Measurements from ENCODE around the gene ADIRF. TPM values are rescaled to one million over a fixed set of nuclear protein-coding genes. Genes with fewer than 3 reads are reported as not detected.
"Not testable (repeated sequence)": the region's sequence is repeated elsewhere in the genome, so short reads cannot be mapped to it uniquely, and the experiment has no call there.

Gene ADIRF
- total RNA-seq: not detected

GRCh38 chr10:86968271-86968993, at the start of gene ADIRF:
Gene ADIRF (plus strand): TSS chr10:86968482. CDS start chr10:86968545, 63 bp downstream.
- H3K36me3 Mint-ChIP-seq (ENCODE audit: insufficient read depth in 2 of 2): no peaks in the 10 kb centered on the region
- peak within 1 kb of the TSS; percentile 37 to 41 for H3K4me3 Mint-ChIP-seq
- no peak within 1 kb of the TSS for H3K27ac Mint-ChIP-seq
- peaks cover 41% of the 10 kb centered on the region for H3K4me1 Mint-ChIP-seq (ENCODE audit: low read depth)
- peaks cover 10% of the 10 kb centered on the region for H3K27me3 Mint-ChIP-seq (ENCODE audit: low read depth)
- H3K9me3 Mint-ChIP-seq: no peaks in the 10 kb centered on the region
- DNase-seq: no peak
- ATAC-seq (replicated peaks in 1 of 2): no peak

GRCh38 chr10:86922553-86922961, 45.7 kb upstream of the ADIRF start:
- Mint-ChIP-seq H3K9me3 (no peaks in the 10 kb centered on the region), H3K27me3 (ENCODE audit: low read depth) (no peaks in the 10 kb centered on the region), H3K4me3 (no peak overlapping the region), H3K4me1 (ENCODE audit: low read depth) (no peaks in the 10 kb centered on the region), H3K36me3 (ENCODE audit: insufficient read depth in 2 of 2) (peaks cover 2 to 5% of the 10 kb centered on the region in 2 donors), H3K27ac (no peak overlapping the region)
- DNase-seq (no peak), ATAC-seq (replicated peaks in 1 of 2) (no peak)

GRCh38 chr10:86929468-86930380, 38.6 kb upstream of the ADIRF start:
- ATAC-seq (replicated peaks in 1 of 2) (no peak), DNase-seq (no peak)
- no peaks in the 10 kb centered on the region for H3K4me1 Mint-ChIP-seq (ENCODE audit: low read depth)
- no peaks in the 10 kb centered on the region for H3K27me3 Mint-ChIP-seq (ENCODE audit: low read depth)
- no peaks in the 10 kb centered on the region for H3K9me3 Mint-ChIP-seq
- H3K4me3 Mint-ChIP-seq: no peak overlapping the region
- no peak overlapping the region for H3K27ac Mint-ChIP-seq
- no peaks in the 10 kb centered on the region for H3K36me3 Mint-ChIP-seq (ENCODE audit: insufficient read depth in 2 of 2)

GRCh38 chr10:86931872-86932271, 36.4 kb upstream of the ADIRF start:
- no peak overlapping the region for H3K27ac Mint-ChIP-seq
- H3K4me1 Mint-ChIP-seq (ENCODE audit: low read depth): no peaks in the 10 kb centered on the region
- ATAC-seq (replicated peaks in 1 of 2) (no peak), DNase-seq (no peak)
- H3K27me3 Mint-ChIP-seq (ENCODE audit: low read depth): no peaks in the 10 kb centered on the region
- no peaks in the 10 kb centered on the region for H3K9me3 Mint-ChIP-seq
- H3K4me3 Mint-ChIP-seq: no peak overlapping the region
- H3K36me3 Mint-ChIP-seq (ENCODE audit: insufficient read depth in 2 of 2): no peaks in the 10 kb centered on the region

- H3K4me3 Mint-ChIP-seq: no peak overlapping the region
- ATAC-seq (replicated peaks in 1 of 2): no peak
- no peaks in the 10 kb centered on the region for H3K27me3 Mint-ChIP-seq (ENCODE audit: low read depth)
- H3K9me3 Mint-ChIP-seq: no peaks in the 10 kb centered on the region
- no peaks in the 10 kb centered on the region for H3K4me1 Mint-ChIP-seq (ENCODE audit: low read depth)
- no peaks in the 10 kb centered on the region for H3K36me3 Mint-ChIP-seq (ENCODE audit: insufficient read depth in 2 of 2)
- H3K27ac Mint-ChIP-seq: no peak overlapping the region
- no peak for DNase-seq
Measured at GRCh38 chr10:86932674-86933073, 35.6 kb upstream of the ADIRF start.

GRCh38 chr10:86934162-86934711, 34.0 kb upstream of the ADIRF start:
- not testable (repeated sequence) for H3K36me3 Mint-ChIP-seq (ENCODE audit: insufficient read depth in 2 of 2); H3K9me3 Mint-ChIP-seq; H3K27me3 Mint-ChIP-seq (ENCODE audit: low read depth); H3K4me3 Mint-ChIP-seq; H3K4me1 Mint-ChIP-seq (ENCODE audit: low read depth); H3K27ac Mint-ChIP-seq; DNase-seq; ATAC-seq (replicated peaks in 1 of 2)

GRCh38 chr10:86936661-86937501, 31.4 kb upstream of the ADIRF start:
- ATAC-seq (replicated peaks in 1 of 2) (no peak), DNase-seq (no peak)

GRCh38 chr10:86937502-86938154, 30.7 kb upstream of the ADIRF start:
- DNase-seq (no peak), ATAC-seq (replicated peaks in 1 of 2) (no peak)
- Mint-ChIP-seq H3K27me3 (ENCODE audit: low read depth) (no peaks in the 10 kb centered on the region), H3K36me3 (ENCODE audit: insufficient read depth in 2 of 2) (no peaks in the 10 kb centered on the region), H3K4me3 (no peak overlapping the region), H3K9me3 (no peaks in the 10 kb centered on the region), H3K4me1 (ENCODE audit: low read depth) (no peaks in the 10 kb centered on the region), H3K27ac (no peak overlapping the region)

More at GRCh38 chr10:86936661-86937501, 31.4 kb upstream of the ADIRF start:
- Mint-ChIP-seq H3K27ac (no peak overlapping the region), H3K27me3 (ENCODE audit: low read depth) (no peaks in the 10 kb centered on the region), H3K36me3 (ENCODE audit: insufficient read depth in 2 of 2) (no peaks in the 10 kb centered on the region), H3K4me3 (no peak overlapping the region), H3K9me3 (no peaks in the 10 kb centered on the region), H3K4me1 (ENCODE audit: low read depth) (no peaks in the 10 kb centered on the region)

GRCh38 chr10:86938260-86938659, 30.0 kb upstream of the ADIRF start:
- DNase-seq: no peak

GRCh38 chr10:86940076-86940475, 28.2 kb upstream of the ADIRF start:
- peak overlapping the region in 1 of 2 donors; percentile 75 for H3K4me3 Mint-ChIP-seq
- not testable (repeated sequence) for H3K36me3 Mint-ChIP-seq (ENCODE audit: insufficient read depth in 2 of 2)

More at GRCh38 chr10:86938260-86938659, 30.0 kb upstream of the ADIRF start:
- Mint-ChIP-seq H3K4me1 (ENCODE audit: low read depth) (no peaks in the 10 kb centered on the region), H3K36me3 (ENCODE audit: insufficient read depth in 2 of 2) (no peaks in the 10 kb centered on the region), H3K27me3 (ENCODE audit: low read depth) (no peaks in the 10 kb centered on the region), H3K4me3 (no peak overlapping the region), H3K9me3 (no peaks in the 10 kb centered on the region), H3K27ac (no peak overlapping the region)
- no peak for ATAC-seq (replicated peaks in 1 of 2)

GRCh38 chr10:86940677-86941076, 27.6 kb upstream of the ADIRF start:
- no peak overlapping the region for H3K27ac Mint-ChIP-seq
- DNase-seq: no peak
- H3K36me3 Mint-ChIP-seq (ENCODE audit: insufficient read depth in 2 of 2): no peaks in the 10 kb centered on the region
- H3K4me1 Mint-ChIP-seq (ENCODE audit: low read depth): no peaks in the 10 kb centered on the region
- H3K4me3 Mint-ChIP-seq: no peak overlapping the region
- no peaks in the 10 kb centered on the region for H3K9me3 Mint-ChIP-seq
- ATAC-seq (replicated peaks in 1 of 2): no peak
- no peaks in the 10 kb centered on the region for H3K27me3 Mint-ChIP-seq (ENCODE audit: low read depth)

More at GRCh38 chr10:86940076-86940475, 28.2 kb upstream of the ADIRF start:
- not testable (repeated sequence) for H3K27me3 Mint-ChIP-seq (ENCODE audit: low read depth); H3K4me1 Mint-ChIP-seq (ENCODE audit: low read depth); ATAC-seq (replicated peaks in 1 of 2); DNase-seq; H3K9me3 Mint-ChIP-seq; H3K27ac Mint-ChIP-seq

- DNase-seq (no peak), ATAC-seq (replicated peaks in 1 of 2) (no peak)
- Mint-ChIP-seq H3K9me3 (no peaks in the 10 kb centered on the region), H3K4me1 (ENCODE audit: low read depth) (no peaks in the 10 kb centered on the region), H3K4me3 (no peak overlapping the region), H3K27ac (no peak overlapping the region), H3K36me3 (ENCODE audit: insufficient read depth in 2 of 2) (no peaks in the 10 kb centered on the region), H3K27me3 (ENCODE audit: low read depth) (no peaks in the 10 kb centered on the region)
Measured at GRCh38 chr10:86941426-86941825, 26.9 kb upstream of the ADIRF start.
